HG03175 (cell line): Measurements from ENCODE around the gene AKR1C2.
"Not testable (repeated sequence)": the region's sequence is repeated elsewhere in the genome, so short reads cannot be mapped to it uniquely, and the experiment has no call there.

Experiments used
- ATAC-seq: cut with Tn5 transposase; IDR thresholded peaks from one replicate; pipeline ENCODE4 v1.9.1; 2021; ENCODE audit warnings: mild to moderate bottlenecking, moderate library complexity; ENCODE audit not compliant: unreplicated experiment

AKR1C2 gene

DNA sequence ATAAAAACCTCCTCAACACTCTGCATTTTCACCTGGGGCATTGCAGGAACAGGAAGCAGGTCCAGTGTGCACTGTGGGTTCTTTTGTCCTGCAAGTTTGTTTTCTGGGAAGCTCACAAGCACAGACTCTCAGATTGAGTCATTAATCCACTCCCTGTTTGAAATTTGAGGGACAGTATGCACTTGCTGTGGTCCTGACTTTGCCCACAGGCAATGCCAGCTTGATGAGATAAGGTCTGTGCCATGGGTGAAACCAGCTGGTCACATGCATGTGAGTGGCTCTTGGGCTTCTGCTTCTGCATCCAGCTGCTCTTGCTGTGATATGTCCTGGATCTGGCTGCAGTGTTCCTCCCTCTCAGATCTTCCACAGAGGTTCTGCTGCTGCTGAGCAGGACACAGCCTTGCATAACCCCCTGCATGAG, 21.8 kb upstream of the AKR1C2 start:
- ATAC-seq, result not testable (repeated sequence)

DNA sequence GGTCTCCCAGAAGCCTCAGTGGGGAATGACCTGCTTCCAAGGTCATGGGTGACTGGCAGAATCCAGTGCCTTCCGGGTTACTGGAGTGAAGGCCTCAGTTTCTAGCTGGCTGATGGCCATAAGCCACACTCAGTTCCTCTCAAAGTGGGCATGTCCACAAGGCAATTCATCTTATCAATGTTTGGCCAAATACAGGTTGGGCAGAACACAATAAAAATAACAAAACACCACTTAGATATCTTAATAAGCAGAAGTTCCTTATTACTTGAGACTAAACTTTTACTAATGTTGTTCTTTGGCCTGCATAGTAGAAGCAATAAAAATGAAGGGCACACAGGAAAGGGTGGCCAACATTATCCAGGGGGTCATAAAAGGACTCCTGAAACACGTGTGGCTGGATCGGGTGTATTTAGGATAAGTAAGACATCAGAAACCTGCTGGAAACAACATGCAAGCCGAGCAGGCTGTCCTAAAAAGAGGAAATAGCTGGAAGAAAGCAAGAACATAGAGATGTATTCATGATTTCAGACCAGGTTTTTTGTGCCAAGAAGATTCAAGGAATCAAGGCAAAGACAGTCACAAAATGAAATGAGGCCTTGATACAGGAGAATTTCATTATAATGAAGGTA, 19.6 kb upstream of the AKR1C2 start:
- no peak for ATAC-seq

DNA sequence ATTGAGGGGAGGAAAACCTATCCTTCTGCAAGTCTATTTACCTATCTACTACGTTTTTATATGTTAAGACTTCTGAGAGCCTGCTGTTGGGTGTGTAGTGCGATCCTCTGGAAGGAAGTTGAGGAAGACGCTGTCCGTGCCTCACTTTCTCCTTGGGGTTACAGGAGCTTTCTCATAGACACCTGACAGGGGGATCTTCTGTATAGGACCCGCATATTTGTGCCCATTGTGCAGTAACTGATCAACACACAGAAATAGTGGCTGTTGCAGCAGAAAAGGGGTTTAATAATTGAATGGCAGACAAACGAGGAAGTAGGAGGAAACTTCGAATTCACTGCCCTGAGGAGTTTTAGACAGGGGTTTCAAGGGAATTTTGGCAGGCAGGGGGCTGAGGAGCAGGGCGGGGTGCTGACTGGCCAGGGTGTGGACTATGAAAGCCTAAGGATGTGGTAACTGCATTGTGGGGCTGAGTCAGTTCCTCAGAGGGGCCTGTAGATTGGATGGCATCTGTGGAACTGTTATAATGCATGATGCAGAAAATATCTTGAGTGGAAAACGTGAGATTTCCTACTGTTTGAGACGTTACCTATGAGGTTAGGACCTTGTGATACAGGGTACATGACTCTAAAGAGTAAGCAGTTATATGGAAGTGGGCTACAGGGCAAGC, 18.1 kb upstream of the AKR1C2 start:
- not testable (repeated sequence) for ATAC-seq

DNA sequence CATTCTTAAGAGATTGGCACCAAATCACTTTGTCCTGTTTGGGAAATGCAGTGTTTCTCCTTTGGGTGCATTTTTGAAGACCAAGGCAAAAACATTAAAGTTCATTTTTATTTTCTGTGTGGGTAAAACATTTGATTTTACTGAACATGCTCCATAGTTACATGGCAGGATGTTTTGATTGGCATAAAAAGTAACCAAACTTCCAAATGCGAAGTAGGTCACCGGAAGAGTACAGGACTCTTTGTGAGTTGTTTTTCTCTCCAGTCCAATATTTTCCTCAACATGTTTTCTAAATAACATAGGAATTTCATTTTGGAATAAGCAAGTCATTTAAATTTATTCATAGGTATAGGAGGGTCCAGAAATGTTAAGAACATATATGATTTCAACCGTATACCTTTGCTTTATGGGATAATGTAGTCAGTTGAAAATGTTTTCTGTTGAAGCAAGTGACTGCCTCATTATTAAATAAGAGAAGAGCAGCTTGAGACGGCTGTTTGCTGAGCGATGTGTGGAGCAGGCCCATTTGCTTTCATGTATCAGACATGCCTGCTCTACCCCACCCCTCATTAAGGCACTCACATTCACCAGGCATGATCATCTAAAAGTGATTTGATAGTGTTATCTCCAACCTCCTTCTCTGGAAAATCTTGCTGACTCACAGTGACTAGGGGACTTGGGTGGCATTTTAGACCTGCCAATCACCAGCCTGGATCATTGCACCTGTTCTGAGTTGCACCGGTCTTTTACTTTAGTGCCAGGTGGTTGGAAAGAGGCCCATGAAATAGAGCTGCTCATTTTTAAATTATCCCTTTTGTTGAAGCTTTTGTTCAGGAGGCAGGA, 16.3 kb upstream of the AKR1C2 start:
- ATAC-seq, result not testable (repeated sequence)

DNA sequence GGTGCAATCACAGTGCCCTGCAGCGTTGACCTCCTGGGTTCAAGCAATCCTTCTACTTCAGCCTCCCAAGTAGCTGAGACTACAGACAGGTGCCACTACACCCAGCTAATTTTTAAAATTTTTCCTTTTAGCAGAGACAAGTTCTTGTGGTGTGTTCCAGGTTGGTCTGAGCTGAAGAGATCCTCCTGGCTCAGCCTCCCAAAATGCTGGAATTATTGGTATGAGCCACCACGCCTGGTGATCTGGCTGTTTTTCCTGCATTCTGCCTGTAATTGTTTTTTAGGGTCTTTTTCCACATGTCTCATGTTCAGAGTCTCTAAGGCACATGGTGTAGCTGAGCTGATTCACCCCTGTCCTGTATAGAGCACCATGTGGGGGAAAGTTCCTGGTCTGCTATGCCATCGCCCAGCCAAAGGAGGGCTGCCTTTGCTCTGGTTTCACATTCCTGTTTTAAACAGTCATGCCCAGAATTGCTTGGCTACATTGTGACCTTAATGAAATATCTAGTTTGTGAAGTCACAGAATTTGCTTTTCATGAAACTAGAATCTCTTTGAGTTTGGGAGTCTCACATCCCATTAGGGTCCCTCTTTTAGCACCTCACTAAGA, 15.1 kb upstream of the AKR1C2 start:
- not testable (repeated sequence) for ATAC-seq

DNA sequence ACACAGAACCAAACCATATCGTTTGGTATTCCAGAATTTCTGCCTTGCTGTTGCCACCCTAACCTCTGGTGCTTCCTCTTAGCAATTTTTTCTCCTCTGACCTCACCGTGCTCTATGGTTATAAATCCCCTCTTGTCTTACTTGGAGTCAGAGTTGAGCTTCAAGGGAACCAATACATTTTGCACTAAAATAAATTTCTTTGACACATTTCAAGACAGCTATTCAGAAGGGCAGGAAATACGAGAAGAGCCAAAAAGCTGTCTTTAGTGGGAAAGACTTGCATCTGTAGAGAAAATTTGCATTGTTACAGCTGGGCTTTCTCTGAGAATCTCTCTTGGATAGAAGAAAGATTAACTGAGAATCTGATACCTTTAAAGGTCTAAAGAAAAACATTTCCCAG, 14.5 kb upstream of the AKR1C2 start:
- ATAC-seq, result no peak

DNA sequence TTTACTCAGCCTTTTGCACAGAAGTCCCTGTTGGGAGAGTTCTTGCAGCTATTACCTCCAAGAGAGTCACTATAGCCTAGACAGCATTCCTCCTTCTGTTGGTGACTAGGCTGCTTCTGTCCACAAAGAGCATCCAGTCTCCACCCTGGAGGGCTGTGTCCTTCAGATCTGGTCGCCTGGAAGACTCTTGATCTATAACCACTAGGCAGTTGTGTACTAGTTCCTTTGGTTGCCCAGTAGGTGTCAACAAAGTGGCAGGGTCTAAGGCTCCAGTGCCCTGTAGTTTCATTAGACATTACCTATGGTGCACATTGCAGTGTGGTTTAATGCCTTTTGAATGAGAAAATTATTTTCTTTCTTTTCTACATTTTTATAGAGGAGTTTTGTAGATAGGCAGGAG, 11.3 kb upstream of the AKR1C2 start:
- no peak for ATAC-seq

DNA sequence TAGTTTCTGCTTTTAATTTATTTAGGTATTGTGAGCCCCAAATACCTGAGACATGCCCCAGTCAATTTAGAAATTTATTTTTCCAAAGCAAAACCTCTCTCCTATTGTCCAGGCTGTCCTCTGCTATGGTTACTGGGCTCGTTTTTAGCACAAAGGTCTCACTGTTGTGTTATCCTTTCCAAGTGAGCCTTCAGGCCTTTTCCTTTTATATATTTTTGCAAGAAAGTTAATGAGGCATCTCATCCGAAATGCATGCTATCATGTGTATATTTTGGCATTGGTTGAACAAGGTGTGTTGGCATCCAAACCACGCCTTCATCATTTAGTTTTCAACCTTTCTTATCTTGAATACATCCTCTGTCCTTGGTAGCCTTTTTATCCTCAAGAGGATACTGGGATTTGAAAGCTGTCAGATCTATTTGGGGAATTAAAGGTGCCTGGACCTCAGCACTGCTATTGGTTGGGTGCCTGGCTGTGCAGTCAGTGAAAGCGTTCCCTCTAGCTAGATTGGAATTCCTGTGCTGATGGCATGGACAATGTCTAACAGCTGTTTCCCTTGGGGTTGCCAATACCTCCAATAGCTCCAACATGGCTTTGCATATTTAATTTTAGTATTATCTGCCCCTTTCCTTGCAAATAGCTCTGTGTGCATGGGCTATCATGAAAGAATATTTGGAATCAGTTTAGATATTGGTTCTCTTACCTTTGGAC, 10.7 kb upstream of the AKR1C2 start:
- not testable (repeated sequence) for ATAC-seq

DNA sequence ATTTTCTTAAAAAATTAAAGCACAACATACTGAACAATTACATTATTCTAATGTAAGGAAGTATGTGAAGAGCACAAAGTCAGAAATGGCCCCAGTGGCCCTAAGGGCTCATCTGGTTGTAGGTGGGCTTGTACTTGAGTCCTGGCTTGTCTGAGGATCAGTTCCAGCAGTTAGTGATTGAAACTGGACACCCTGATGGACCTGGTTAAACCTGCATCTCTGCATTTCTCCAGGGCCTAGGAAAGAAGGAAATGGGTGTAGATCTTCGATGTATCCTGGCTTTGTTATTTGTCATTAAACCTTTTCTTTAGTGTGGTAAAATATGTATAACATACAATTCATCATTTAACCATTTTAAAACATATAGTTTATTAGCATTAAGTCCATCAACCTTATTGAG, 9.7 kb upstream of the AKR1C2 start:
- ATAC-seq, result no peak

DNA sequence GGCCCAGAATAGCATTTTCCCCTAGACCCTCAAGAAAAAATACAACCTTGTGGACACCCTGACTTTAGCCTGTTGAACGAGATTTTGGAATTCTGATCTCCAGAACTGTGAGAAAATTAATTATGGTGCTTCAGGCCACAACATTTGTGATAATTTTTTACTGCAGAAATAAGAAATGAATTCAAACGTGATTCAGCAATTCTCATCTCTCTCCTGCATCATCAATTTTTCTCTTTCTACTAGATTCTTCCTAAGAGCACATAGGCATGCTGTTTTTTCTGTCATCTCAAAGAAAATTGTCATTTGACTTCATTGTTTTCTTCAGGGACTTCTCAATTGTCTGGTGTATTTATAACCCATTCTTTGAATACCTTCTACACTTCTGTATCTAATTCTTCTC, 8.9 kb upstream of the AKR1C2 start:
- no peak for ATAC-seq

DNA sequence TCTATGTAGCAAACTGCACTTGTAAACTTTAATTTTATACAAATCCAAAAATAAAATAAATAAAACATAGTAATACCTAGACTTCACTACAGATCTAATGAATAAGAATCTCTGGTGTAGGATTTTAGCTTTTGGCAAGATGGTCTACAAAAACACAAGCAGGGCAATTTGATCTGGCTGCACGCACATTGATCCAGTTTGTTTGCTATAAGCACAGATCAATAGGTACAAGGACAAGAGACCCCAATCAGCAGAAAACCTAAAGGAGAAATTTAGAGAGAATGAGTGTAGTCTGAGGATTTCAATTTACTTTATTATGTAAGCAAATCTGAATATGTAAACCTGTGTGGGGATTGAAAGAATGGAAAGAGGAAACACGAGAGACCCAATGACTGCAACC, 7.7 kb upstream of the AKR1C2 start:
- not testable (repeated sequence) for ATAC-seq

DNA sequence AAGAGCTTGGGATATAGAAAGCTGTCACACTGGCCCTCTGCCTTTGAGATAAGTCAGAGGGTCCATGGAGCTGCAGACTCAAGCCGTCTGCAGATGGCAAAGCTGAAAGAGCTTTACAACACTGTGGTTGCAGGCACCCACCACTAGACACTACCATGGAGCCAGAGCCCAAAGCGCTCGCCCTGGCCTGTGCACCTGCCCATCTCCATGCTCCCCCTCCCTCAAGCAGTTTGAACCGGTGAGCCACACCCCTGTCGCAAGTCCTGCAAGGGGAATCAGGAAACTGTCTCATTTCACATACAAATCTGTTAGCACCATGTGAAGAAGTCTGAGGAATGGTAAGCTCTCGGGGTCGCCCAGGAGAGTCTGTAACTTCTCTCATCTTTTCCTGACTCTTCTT, 6.4 kb upstream of the AKR1C2 start:
- not testable (repeated sequence) for ATAC-seq

DNA sequence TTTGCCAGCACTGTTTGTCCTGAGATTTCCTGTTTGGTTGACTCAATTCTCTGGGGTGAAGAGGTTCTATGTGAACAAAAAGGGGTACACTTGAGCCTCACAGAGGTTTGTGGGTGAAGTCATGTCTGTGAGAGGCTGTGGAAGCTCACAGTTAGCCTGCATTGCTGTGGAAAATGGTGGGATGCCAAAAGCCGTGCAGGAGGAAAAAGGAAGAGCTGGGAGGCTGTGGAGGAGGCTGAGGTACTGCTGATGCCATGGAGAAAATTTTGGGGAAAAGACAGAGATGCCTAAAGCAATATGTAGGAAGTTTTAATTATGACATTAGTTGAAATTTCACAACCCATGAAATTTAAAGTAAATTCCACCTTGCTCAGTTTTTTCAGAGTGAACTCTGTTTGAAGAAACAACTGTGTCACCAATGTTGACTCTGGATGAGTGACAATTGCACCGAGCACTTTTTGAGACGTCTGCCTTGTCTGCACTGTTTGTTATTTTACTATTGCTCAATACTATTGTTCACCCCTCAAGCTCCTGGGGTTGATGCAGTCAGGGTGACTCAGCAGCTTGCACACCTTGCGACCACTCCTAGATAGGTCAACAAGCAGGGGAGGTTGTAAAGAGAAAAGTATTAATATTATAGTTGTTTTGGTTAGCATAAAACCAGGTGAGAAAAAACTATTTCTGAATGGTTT, 5.3 kb upstream of the AKR1C2 start:
- ATAC-seq, result not testable (repeated sequence)

DNA sequence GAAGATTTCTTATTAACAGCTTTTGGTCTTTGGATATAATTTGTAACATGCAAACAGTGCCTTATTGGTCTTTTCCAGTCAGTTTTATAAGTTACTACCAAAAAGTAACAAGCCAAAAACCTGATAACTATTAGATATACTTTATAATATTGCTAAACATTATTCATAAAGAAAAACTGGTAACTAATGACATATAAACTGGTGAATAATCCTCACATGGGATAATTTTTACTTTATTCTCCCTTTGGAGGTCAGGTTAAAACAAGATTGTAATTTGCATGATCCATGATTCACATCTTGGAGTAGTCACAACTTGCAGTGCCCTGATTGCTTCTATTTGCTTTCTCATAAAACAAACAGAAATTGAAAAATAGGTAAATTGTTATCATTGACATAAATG, 844 bp upstream of the AKR1C2 start:
- ATAC-seq, result not testable (repeated sequence)

DNA sequence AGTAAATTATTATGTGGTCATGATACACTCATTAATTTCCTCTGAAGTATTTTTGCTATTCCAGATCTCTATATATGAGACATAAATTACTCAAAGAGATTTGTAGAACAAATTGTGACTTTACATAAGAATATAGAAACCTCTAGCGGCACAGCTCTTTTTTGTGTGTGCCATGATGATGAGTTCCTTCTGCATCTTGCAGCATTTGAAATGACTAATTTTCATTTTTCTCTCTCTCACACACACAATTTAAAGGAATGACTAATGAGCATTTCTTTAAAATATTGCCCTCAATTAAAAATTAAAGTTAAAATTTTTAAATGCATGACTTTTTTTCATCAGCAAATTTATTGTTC, 351 bp upstream of the AKR1C2 start:
- not testable (repeated sequence) for ATAC-seq

DNA sequence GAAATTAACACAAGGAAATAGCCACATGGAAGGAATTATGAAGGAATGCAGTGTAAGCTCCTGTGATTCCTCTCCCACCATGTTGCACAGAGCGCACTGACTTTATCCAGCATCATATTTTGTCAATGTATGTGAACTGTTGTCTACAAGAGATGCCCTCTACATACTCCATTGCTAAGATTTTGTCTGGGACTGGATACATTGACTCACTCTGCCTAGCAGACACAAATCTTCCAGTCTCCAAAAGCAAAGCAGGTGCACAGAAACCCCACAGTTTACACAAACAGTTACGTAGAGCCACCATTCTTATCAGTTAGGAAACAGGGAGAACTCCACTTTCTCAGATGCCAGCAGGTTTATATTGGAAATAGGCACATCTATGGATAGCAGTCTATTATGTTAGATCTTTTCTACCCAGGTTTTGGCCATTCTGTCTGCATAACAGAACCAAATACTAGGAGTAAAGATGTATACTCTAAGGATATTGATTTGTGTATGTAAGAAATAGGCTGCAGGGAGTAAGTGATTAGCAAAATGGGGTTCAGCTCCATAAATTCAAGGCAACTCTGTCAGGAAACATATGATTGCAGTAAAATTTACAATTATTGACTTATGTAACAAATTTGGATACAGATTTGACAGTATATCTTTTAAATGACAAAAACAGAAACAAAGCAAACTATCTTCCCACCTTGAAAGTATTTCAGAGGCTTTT, 1.5 kb downstream of the AKR1C2 start:
- no peak for ATAC-seq

DNA sequence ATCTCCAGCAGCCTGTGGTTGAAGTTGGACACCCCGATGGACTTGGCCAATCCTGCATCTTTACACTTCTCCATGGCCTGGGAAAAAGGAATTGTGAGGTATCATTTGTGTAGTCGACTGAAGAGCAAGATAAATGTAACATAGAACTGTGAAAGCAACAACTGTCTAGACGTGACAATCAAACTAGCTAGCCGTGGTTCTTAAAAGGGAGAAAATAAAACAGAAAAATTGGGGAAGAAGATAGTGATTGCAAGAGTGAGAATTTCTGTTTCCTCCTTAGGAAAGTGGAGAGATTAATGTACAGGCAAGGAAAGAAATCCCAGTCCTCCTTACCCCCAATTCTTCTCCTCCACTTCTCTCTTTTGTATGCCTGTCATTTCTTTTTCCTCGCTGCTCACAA, 5.0 kb downstream of the AKR1C2 start:
- ATAC-seq, result no peak

DNA sequence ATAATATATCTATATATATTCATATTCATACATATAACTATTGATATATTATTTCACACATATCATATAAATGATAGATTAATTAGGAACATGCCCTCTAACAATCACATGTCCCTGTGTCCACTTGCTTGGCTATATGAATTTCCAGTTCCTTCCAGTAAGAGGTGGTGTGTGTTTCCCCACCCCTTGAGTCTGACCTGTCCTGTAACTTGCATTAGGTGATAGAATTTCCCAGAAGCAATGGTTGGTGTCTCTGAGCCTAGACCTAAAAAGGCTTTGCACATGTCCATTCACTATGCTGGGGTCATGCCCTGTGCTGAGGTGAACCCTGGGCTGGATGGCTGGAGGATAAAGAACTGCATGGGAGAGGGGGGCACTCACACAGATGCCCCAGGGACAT, 9.4 kb downstream of the AKR1C2 start:
- not testable (repeated sequence) for ATAC-seq

DNA sequence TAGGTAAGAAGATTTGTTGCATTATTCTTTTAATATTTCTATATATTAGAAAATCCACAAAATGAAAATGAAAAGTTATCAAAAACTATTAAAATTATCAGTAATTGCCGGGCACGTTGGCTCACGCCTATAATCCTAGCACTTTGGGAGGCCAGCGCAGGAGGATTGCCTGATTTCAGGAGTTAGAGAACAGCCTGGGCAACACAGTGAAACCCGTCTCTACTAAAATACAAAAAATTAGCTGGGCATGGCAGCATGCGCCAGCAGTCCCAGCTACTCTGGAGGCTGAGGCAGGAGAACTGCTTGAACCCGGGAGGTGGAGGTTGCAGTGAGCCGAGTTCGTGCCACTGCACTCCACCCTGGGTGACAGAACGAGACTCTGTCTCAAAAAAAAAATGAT, 11.1 kb downstream of the AKR1C2 start:
- not testable (repeated sequence) for ATAC-seq

DNA sequence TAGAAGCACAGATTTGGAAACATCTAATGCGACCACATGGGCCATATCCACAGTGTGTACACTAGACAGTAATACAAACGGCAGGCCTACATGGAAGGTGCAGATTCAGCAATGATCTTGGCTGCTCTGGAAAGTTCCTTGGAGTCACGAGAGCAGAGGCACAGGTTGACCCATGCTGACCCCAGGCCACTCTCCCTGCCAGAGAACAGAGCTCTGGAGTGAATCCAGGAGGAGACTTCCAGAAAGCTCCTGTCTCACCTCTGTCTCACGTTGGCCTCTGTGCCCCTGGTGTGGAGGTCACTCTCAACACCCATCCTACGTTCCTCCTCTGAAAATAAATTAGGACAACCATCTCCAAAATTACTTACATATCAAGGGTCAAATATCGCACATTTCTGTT, 12.2 kb downstream of the AKR1C2 start:
- not testable (repeated sequence) for ATAC-seq
